Measurements from ENCODE around the gene SLC12A5.

The SLC12A5 gene

GRCh38 chr20:46006964-46007363 is 22.1 kb upstream of the SLC12A5 start:
- no peak for DNase-seq

GRCh38 chr20:46007671-46008070 is 21.3 kb upstream of the SLC12A5 start:
- DNase-seq: no peak

- no peak for DNase-seq
Measured at GRCh38 chr20:46009816-46010215, 19.2 kb upstream of the SLC12A5 start.

- peak; percentile 65 for DNase-seq
Measured at GRCh38 chr20:46010491-46011391, 18.3 kb upstream of the SLC12A5 start.

- DNase-seq: peak; percentile 94
Measured at GRCh38 chr20:46011631-46012482, 17.2 kb upstream of the SLC12A5 start.

- DNase-seq: no peak
Measured at GRCh38 chr20:46012921-46013320, 16.1 kb upstream of the SLC12A5 start.

- no peak for DNase-seq
Measured at GRCh38 chr20:46013322-46013828, 15.6 kb upstream of the SLC12A5 start.

- DNase-seq: peak; percentile 58
Measured at GRCh38 chr20:46013829-46014516, 15.0 kb upstream of the SLC12A5 start.

- no peak for DNase-seq
Measured at GRCh38 chr20:46014517-46015396, 14.3 kb upstream of the SLC12A5 start.

GRCh38 chr20:46017272-46017671 is 11.7 kb upstream of the SLC12A5 start:
- DNase-seq: no peak

GRCh38 chr20:46018112-46018511 is 10.9 kb upstream of the SLC12A5 start:
- DNase-seq: no peak

- no peak for DNase-seq
Measured at GRCh38 chr20:46018611-46019010, 10.4 kb upstream of the SLC12A5 start.

GRCh38 chr20:46020555-46020954 is 8.5 kb upstream of the SLC12A5 start:
- DNase-seq: peak; percentile 53

GRCh38 chr20:46021361-46022359 is 7.4 kb upstream of the SLC12A5 start:
- no peak for DNase-seq

- peak; percentile 46 for DNase-seq
Measured at GRCh38 chr20:46022411-46023147, 6.4 kb upstream of the SLC12A5 start.

GRCh38 chr20:46023148-46023484 is 5.9 kb upstream of the SLC12A5 start:
- DNase-seq: no peak

GRCh38 chr20:46023999-46024398 is 5.0 kb upstream of the SLC12A5 start:
- DNase-seq: no peak

GRCh38 chr20:46025376-46025783 is 3.6 kb upstream of the SLC12A5 start:
- DNase-seq: no peak

- peak; percentile 55 for DNase-seq
Measured at GRCh38 chr20:46027245-46027853, 1.7 kb upstream of the SLC12A5 start.

GRCh38 chr20:46028110-46028509 is 905 bp upstream of the SLC12A5 start:
- no peak for DNase-seq
